Measurements from ENCODE around the gene SCN2B. TPM values are rescaled to one million over a fixed set of nuclear protein-coding genes. Genes with fewer than 3 reads are reported as not detected.

Gene SCN2B
- total RNA-seq, 1 experiment from 2014 or later, result 0.20 TPM

DNA sequence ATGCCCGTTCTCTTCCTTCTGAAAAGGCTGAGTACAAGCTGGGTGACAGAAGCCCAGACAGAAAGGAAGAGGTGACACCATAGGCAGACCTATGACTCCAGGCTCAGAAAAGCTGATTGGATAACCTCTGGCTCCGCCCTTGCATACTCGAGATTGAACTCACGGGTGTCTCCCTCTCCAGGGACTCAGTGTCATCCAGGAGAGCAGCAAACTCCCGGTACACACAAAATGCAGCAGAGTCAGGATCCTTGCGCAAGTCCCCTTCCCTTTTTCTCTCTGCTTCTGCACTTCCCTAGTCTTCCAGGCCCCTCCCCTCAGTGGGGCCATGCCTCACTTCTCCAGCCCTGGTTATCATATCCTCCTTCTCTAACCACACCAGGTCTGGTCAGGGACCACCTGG lies 33.6 kb downstream of the SCN2B start:
- TF ChIP-seq FOXJ3 (CRISPR knock-in tag; IDR thresholded peaks at IDR 0.05; ENCODE audit: borderline replicate concordance) (no peak), ZNF396 (CRISPR knock-in tag; IDR thresholded peaks at IDR 0.05; ENCODE audit: borderline replicate concordance) (no peak), RORB (CRISPR knock-in tag; IDR thresholded peaks at IDR 0.05) (no peak), SOX15 (CRISPR knock-in tag; IDR thresholded peaks at IDR 0.05) (no peak), KAT7 (CRISPR knock-in tag; IDR thresholded peaks at IDR 0.05; ENCODE audit: borderline replicate concordance) (no peak)
- TF ChIP-seq, protein P1, sequence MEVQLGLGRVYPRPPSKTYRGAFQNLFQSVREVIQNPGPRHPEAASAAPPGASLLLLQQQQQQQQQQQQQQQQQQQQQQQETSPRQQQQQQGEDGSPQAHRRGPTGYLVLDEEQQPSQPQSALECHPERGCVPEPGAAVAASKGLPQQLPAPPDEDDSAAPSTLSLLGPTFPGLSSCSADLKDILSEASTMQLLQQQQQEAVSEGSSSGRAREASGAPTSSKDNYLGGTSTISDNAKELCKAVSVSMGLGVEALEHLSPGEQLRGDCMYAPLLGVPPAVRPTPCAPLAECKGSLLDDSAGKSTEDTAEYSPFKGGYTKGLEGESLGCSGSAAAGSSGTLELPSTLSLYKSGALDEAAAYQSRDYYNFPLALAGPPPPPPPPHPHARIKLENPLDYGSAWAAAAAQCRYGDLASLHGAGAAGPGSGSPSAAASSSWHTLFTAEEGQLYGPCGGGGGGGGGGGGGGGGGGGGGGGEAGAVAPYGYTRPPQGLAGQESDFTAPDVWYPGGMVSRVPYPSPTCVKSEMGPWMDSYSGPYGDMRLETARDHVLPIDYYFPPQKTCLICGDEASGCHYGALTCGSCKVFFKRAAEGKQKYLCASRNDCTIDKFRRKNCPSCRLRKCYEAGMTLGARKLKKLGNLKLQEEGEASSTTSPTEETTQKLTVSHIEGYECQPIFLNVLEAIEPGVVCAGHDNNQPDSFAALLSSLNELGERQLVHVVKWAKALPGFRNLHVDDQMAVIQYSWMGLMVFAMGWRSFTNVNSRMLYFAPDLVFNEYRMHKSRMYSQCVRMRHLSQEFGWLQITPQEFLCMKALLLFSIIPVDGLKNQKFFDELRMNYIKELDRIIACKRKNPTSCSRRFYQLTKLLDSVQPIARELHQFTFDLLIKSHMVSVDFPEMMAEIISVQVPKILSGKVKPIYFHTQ (CRISPR knock-in tag; IDR thresholded peaks at IDR 0.05), result no peak
- TF ChIP-seq, protein P2, sequence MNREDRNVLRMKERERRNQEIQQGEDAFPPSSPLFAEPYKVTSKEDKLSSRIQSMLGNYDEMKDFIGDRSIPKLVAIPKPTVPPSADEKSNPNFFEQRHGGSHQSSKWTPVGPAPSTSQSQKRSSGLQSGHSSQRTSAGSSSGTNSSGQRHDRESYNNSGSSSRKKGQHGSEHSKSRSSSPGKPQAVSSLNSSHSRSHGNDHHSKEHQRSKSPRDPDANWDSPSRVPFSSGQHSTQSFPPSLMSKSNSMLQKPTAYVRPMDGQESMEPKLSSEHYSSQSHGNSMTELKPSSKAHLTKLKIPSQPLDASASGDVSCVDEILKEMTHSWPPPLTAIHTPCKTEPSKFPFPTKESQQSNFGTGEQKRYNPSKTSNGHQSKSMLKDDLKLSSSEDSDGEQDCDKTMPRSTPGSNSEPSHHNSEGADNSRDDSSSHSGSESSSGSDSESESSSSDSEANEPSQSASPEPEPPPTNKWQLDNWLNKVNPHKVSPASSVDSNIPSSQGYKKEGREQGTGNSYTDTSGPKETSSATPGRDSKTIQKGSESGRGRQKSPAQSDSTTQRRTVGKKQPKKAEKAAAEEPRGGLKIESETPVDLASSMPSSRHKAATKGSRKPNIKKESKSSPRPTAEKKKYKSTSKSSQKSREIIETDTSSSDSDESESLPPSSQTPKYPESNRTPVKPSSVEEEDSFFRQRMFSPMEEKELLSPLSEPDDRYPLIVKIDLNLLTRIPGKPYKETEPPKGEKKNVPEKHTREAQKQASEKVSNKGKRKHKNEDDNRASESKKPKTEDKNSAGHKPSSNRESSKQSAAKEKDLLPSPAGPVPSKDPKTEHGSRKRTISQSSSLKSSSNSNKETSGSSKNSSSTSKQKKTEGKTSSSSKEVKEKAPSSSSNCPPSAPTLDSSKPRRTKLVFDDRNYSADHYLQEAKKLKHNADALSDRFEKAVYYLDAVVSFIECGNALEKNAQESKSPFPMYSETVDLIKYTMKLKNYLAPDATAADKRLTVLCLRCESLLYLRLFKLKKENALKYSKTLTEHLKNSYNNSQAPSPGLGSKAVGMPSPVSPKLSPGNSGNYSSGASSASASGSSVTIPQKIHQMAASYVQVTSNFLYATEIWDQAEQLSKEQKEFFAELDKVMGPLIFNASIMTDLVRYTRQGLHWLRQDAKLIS (CRISPR knock-in tag; IDR thresholded peaks at IDR 0.05; ENCODE audit: borderline replicate concordance), result no peak
- DNase-seq (ENCODE audit: low spot score) (no peak), ATAC-seq (no peak)
- POLR2A ChIA-PET, result no interaction called here
- Mint-ChIP-seq H3K27me3 (ENCODE audit: low read depth) (peaks cover 43% of the 10 kb centered on the region), H3K27ac (no peak overlapping the region), H3K36me3 (no peaks in the 10 kb centered on the region), H3K4me3 (peak overlapping the region; percentile 37), H3K4me1 (peaks cover 19% of the 10 kb centered on the region), H3K9me3 (no peaks in the 10 kb centered on the region)
- CTCF ChIA-PET, result interaction anchor here (1.1 to 9.0 kb wide), 3 partner anchors 13 to 38 kb away, joined by 3 to 153 read pairs (median 11); no protein-coding TSS in a partner anchor

DNA sequence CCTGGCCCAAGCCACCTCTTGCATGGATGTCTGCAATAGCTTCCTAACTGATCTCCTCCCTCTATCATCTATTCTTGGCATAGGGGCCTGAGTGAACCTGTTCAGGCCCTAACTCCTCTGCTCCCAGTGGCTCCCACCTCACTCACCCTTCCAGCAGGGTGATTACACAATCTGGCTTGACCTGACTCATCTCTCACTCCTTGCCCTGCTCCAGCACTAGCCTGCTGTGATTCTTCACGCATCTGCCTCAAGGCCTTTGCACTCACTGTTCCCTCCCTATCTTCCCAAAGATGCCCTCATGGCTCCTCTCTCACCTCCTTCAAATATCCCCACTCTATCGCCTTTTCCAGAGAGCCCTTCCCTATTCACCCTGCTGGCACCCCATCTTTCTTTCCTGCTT lies 34.4 kb downstream of the SCN2B start:
- CTCF ChIA-PET, result interaction anchor here (9.0 kb wide), 1 partner anchor 29 kb away, joined by 153 read pairs; no protein-coding TSS in a partner anchor
- TF ChIP-seq, protein P3, sequence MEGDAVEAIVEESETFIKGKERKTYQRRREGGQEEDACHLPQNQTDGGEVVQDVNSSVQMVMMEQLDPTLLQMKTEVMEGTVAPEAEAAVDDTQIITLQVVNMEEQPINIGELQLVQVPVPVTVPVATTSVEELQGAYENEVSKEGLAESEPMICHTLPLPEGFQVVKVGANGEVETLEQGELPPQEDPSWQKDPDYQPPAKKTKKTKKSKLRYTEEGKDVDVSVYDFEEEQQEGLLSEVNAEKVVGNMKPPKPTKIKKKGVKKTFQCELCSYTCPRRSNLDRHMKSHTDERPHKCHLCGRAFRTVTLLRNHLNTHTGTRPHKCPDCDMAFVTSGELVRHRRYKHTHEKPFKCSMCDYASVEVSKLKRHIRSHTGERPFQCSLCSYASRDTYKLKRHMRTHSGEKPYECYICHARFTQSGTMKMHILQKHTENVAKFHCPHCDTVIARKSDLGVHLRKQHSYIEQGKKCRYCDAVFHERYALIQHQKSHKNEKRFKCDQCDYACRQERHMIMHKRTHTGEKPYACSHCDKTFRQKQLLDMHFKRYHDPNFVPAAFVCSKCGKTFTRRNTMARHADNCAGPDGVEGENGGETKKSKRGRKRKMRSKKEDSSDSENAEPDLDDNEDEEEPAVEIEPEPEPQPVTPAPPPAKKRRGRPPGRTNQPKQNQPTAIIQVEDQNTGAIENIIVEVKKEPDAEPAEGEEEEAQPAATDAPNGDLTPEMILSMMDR (IDR thresholded peaks at IDR 0.05), result no peak
- TF ChIP-seq NR1H2 (CRISPR knock-in tag; IDR thresholded peaks at IDR 0.05), result no peak
- TF ChIP-seq NR3C1 (CRISPR knock-in tag; conservative IDR thresholded peaks at IDR 0.05; ENCODE audit: low read depth), result no peak
- TF ChIP-seq, protein P4, sequence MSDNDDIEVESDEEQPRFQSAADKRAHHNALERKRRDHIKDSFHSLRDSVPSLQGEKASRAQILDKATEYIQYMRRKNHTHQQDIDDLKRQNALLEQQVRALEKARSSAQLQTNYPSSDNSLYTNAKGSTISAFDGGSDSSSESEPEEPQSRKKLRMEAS (CRISPR knock-in tag; IDR thresholded peaks at IDR 0.05), result no peak
- TF ChIP-seq, protein P5, sequence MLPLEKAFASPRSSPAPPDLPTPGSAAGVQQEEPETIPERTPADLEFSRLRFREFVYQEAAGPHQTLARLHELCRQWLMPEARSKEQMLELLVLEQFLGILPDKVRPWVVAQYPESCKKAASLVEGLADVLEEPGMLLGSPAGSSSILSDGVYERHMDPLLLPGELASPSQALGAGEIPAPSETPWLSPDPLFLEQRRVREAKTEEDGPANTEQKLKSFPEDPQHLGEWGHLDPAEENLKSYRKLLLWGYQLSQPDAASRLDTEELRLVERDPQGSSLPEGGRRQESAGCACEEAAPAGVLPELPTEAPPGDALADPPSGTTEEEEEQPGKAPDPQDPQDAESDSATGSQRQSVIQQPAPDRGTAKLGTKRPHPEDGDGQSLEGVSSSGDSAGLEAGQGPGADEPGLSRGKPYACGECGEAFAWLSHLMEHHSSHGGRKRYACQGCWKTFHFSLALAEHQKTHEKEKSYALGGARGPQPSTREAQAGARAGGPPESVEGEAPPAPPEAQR (CRISPR knock-in tag; IDR thresholded peaks at IDR 0.05), result no peak
- no peak for TF ChIP-seq TEAD4 (CRISPR knock-in tag; IDR thresholded peaks at IDR 0.05)
- no peak for TF ChIP-seq JAZF1 (CRISPR knock-in tag; IDR thresholded peaks at IDR 0.05)
- TF ChIP-seq, protein P6, sequence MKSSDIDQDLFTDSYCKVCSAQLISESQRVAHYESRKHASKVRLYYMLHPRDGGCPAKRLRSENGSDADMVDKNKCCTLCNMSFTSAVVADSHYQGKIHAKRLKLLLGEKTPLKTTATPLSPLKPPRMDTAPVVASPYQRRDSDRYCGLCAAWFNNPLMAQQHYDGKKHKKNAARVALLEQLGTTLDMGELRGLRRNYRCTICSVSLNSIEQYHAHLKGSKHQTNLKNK (CRISPR knock-in tag; IDR thresholded peaks at IDR 0.05), result no peak
- no peak for TF ChIP-seq ETV6 (CRISPR knock-in tag; IDR thresholded peaks at IDR 0.05)
- no peak for TF ChIP-seq SMAD4 (CRISPR knock-in tag; IDR thresholded peaks at IDR 0.05)
- TF ChIP-seq ZNF317 (CRISPR knock-in tag; IDR thresholded peaks at IDR 0.05; ENCODE audit: borderline replicate concordance, low read depth), result no peak
- TF ChIP-seq ZNF416 (CRISPR knock-in tag; IDR thresholded peaks at IDR 0.05), result no peak
- TF ChIP-seq NR2C2 (CRISPR knock-in tag; IDR thresholded peaks at IDR 0.05), result no peak
- TF ChIP-seq, protein P7, sequence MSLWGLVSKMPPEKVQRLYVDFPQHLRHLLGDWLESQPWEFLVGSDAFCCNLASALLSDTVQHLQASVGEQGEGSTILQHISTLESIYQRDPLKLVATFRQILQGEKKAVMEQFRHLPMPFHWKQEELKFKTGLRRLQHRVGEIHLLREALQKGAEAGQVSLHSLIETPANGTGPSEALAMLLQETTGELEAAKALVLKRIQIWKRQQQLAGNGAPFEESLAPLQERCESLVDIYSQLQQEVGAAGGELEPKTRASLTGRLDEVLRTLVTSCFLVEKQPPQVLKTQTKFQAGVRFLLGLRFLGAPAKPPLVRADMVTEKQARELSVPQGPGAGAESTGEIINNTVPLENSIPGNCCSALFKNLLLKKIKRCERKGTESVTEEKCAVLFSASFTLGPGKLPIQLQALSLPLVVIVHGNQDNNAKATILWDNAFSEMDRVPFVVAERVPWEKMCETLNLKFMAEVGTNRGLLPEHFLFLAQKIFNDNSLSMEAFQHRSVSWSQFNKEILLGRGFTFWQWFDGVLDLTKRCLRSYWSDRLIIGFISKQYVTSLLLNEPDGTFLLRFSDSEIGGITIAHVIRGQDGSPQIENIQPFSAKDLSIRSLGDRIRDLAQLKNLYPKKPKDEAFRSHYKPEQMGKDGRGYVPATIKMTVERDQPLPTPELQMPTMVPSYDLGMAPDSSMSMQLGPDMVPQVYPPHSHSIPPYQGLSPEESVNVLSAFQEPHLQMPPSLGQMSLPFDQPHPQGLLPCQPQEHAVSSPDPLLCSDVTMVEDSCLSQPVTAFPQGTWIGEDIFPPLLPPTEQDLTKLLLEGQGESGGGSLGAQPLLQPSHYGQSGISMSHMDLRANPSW (CRISPR knock-in tag; conservative IDR thresholded peaks at IDR 0.05; ENCODE audit: low read depth), result no peak
- no peak for TF ChIP-seq IRF2 (CRISPR knock-in tag; IDR thresholded peaks at IDR 0.05; ENCODE audit: borderline replicate concordance, low read depth)
- no peak for TF ChIP-seq PRRX2 (CRISPR knock-in tag; IDR thresholded peaks at IDR 0.05)

More for the DNA sequence above, 34.4 kb downstream of the SCN2B start:
- H3K27ac Mint-ChIP-seq, result no peak overlapping the region
- peaks cover 12% of the 10 kb centered on the region for H3K4me1 Mint-ChIP-seq
- POLR2A ChIA-PET, result no interaction called here
- no peak for ATAC-seq
- DNase-seq (ENCODE audit: low spot score), result no peak
- H3K9me3 Mint-ChIP-seq, result no peaks in the 10 kb centered on the region
- peaks cover 36% of the 10 kb centered on the region for H3K27me3 Mint-ChIP-seq (ENCODE audit: low read depth)
- H3K4me3 Mint-ChIP-seq, result no peak overlapping the region
- no peaks in the 10 kb centered on the region for H3K36me3 Mint-ChIP-seq

Measured in WTC11 (cell line).